IMR-90 (cell line): ENCODE results near the gene PDCD1. TPM values are rescaled to one million over a fixed set of nuclear protein-coding genes. Genes with fewer than 3 reads are reported as not detected.

Experiments
- ATAC-seq: fragments of 200-7000 bp; cut with Tn5 transposase; 2 replicates; pipeline ENCODE4 v1.9.1; 2020; ENCODE audit warnings: low read depth, mild to moderate bottlenecking, moderate library complexity
- BruUV-seq: library from RNA; stranded (reverse); fragments of 400-500 nt; replicated peaks from 2 replicates; lab custom pipeline; 2021; lab: Mats Ljungman, UMichigan
- CTCF ChIA-PET: fragments of 300-600 bp; formaldehyde crosslinking; extraction: SDS; loops from one replicate; lab custom pipeline; 2021; ENCODE audit warnings: antibody characterized with exemption; lab: Yijun Ruan, JAX
- POLR2A ChIA-PET: fragments of 300-600 bp; sonication (Branson Sonifier 250); formaldehyde crosslinking; loops from one replicate; lab custom pipeline; 2022; ENCODE audit warnings: antibody characterized with exemption; ENCODE audit not compliant: unreplicated experiment; lab: Charles Lee
- DNase-seq: peaks from one replicate; pipeline ENCODE4 v3.0.0; 2013
- H2AFZ ChIP-seq: replicated peaks from 2 replicates; pipeline ENCODE3; 2013; ENCODE audit warnings: low read length, mild to moderate bottlenecking; ENCODE audit not compliant: poor library complexity
- H2AK5ac ChIP-seq: 2 replicates; pipeline ENCODE4 v1.6.1; 2013; ENCODE audit warnings: low read depth, low read length, inconsistent platforms
- H2AK9ac ChIP-seq: replicated peaks from 2 replicates; pipeline ENCODE3; 2013; ENCODE audit warnings: mild to moderate bottlenecking, low read depth, low read length, moderate library complexity; ENCODE audit not compliant: poor library complexity
- H2BK120ac ChIP-seq: 2 replicates; pipeline ENCODE4 v1.6.1; 2013; ENCODE audit warnings: low read depth, low read length, inconsistent platforms
- H2BK15ac ChIP-seq: 3 replicates; pipeline ENCODE4 v1.6.1; 2013; ENCODE audit warnings: low read depth, low read length, inconsistent platforms
- H2BK20ac ChIP-seq: 2 replicates; pipeline ENCODE4 v1.6.1; 2013; ENCODE audit warnings: low read depth, mild to moderate bottlenecking, inconsistent platforms, low read length, moderate library complexity
- H2BK5ac ChIP-seq: 2 replicates; pipeline ENCODE4 v1.6.1; 2013; ENCODE audit warnings: mild to moderate bottlenecking, low read depth, low read length, inconsistent platforms; ENCODE audit not compliant: poor library complexity, severe bottlenecking
- H3K14ac ChIP-seq: replicated peaks from 2 replicates; pipeline ENCODE4 v1.6.1; 2013; ENCODE audit warnings: low read depth, low read length, inconsistent platforms
- H3K18ac ChIP-seq: 2 replicates; pipeline ENCODE4 v1.6.1; 2013; ENCODE audit warnings: low read depth, low read length, control low read depth
- H3K23ac ChIP-seq: 2 replicates; pipeline ENCODE4 v1.6.1; 2013; ENCODE audit warnings: low read depth, low read length, inconsistent platforms
- H3K27ac ChIP-seq: 2 replicates; pipeline ENCODE4 v1.5.1; 2013; ENCODE audit warnings: mild to moderate bottlenecking, control low read depth, low read length; ENCODE audit not compliant: insufficient read depth
- H3K27me3 ChIP-seq: 2 replicates; pipeline ENCODE4 v1.6.1; 2013; ENCODE audit warnings: low read length; ENCODE audit not compliant: control insufficient read depth, insufficient read depth
- H3K36me3 ChIP-seq: 2 replicates; pipeline ENCODE4 v1.6.1; 2013; ENCODE audit warnings: low read length, mixed read lengths; ENCODE audit not compliant: control insufficient read depth, insufficient read depth
- H3K4ac ChIP-seq: 2 replicates; pipeline ENCODE4 v1.6.1; 2013; ENCODE audit warnings: low read depth, low read length, inconsistent platforms
- H3K4me1 ChIP-seq: 2 replicates; pipeline ENCODE4 v1.6.1; 2013; ENCODE audit warnings: low read length, mixed read lengths; ENCODE audit not compliant: control insufficient read depth, insufficient read depth
- H3K4me2 ChIP-seq: 2 replicates; pipeline ENCODE4 v1.6.1; 2013; ENCODE audit warnings: low read depth, mild to moderate bottlenecking, control low read depth, low read length, moderate library complexity
- H3K4me3 ChIP-seq: 2 replicates; pipeline ENCODE4 v1.5.1; 2013; ENCODE audit warnings: low read depth, mild to moderate bottlenecking, control low read depth, low read length, moderate library complexity; ENCODE audit not compliant: insufficient read depth
- H3K56ac ChIP-seq: 2 replicates; pipeline ENCODE4 v1.6.1; 2013; ENCODE audit warnings: low read length, inconsistent platforms; ENCODE audit not compliant: insufficient read depth; ENCODE audit errors: extremely low read depth
- H3K79me1 ChIP-seq, 2 experiments: 2 replicates each; pipeline ENCODE4 v1.6.1; 2013; ENCODE audit warnings: low read length in 2 of 2, inconsistent platforms in 1 of 2, low read depth in 1 of 2
- H3K9ac ChIP-seq: 2 replicates; pipeline ENCODE4 v1.6.1; 2013; ENCODE audit warnings: low read depth, low read length, control low read depth
- H3K9me1 ChIP-seq: 2 replicates; pipeline ENCODE4 v1.6.1; 2013; ENCODE audit warnings: low read length, inconsistent platforms; ENCODE audit not compliant: insufficient read depth
- H3K9me3 ChIP-seq: 2 replicates; pipeline ENCODE4 v1.6.1; 2013; ENCODE audit warnings: low read length; ENCODE audit not compliant: control insufficient read depth, insufficient read depth
- H4K20me1 ChIP-seq: 2 replicates; pipeline ENCODE4 v1.6.1; 2013; ENCODE audit warnings: low read length, inconsistent platforms; ENCODE audit not compliant: insufficient read depth
- H4K5ac ChIP-seq: 2 replicates; pipeline ENCODE4 v1.6.1; 2013; ENCODE audit warnings: mild to moderate bottlenecking, low read depth, low read length, control low read depth
- H4K8ac ChIP-seq, 2 experiments: 2 replicates each; pipeline ENCODE4 v1.6.1; 2013; ENCODE audit warnings: low read depth in 2 of 2, low read length in 2 of 2, control low read depth in 1 of 2, inconsistent platforms in 1 of 2
- H4K91ac ChIP-seq: 2 replicates; pipeline ENCODE4 v1.6.1; 2013; ENCODE audit warnings: low read depth, low read length, inconsistent platforms; ENCODE audit not compliant: insufficient read depth
- CEBPB ChIP-seq: IDR thresholded peaks from 2 replicates; pipeline ENCODE4 v1.6.1; 2012; ENCODE audit warnings: low read depth, low read length, improper control_type of control experiment
- MAFK ChIP-seq: IDR thresholded peaks from 2 replicates; pipeline ENCODE4 v1.6.1; 2012; ENCODE audit warnings: low read depth, low read length, improper control_type of control experiment
- NFE2L2 ChIP-seq: fragments of 150-350 bp; IDR thresholded peaks from 2 replicates; pipeline ENCODE4 v1.6.1; 2016; ENCODE audit warnings: low read depth, mild to moderate bottlenecking, low read length
- WGBS, 2 experiments: methylation state at CpG; one replicate each; pipeline versions ENCODE4 v1.1.5 to v1.1.7; 2013; ENCODE audit warnings: missing lambda C conversion rate in 2 of 2; ENCODE audit not compliant: insufficient read length in 1 of 2; ENCODE audit errors: extremely low coverage in 2 of 2; 5-methylcytosine and 5-hydroxymethylcytosine counted together
- dilution Hi-C: fragments of 300-500 bp; cut with HindIII; formaldehyde crosslinking; loops from one replicate; pipeline ENCODE4 v1.14.3; 2018; ENCODE audit warnings: low sequenced_read_pairs; ENCODE audit not compliant: unreplicated experiment
- in situ Hi-C: fragments of 300-500 bp; cut with MboI; formaldehyde crosslinking; loops from 3 replicates; pipeline ENCODE4 v1.14.3; 2019; ENCODE audit warnings: low sequenced_read_pairs, inconsistent platforms, mixed read lengths
- intact Hi-C: fragments of 100-400 bp; cut with micrococcal nuclease; formaldehyde crosslinking; loops from 2 replicates; pipeline ENCODE4 v1.10.0; 2022
- polyA plus RNA-seq, 3 experiments: library from polyadenylated mRNA; depleted of rRNA; stranded (reverse); fragments of >200 nt; gene quantifications; 2 replicates each; pipeline ENCODE4 v1.2.3, GENCODE V29; 2012; ENCODE audit warnings: low replicate concordance in 1 of 3
- total RNA-seq: library from RNA; depleted of rRNA; stranded (reverse); fragments of >200 nt; gene quantifications from 2 replicates; pipeline ENCODE4 v1.2.3, GENCODE V29; 2012
- TF ChIP-seq, protein P1 (sequence below): conservative IDR thresholded peaks from 2 replicates; pipeline ENCODE4 v1.5.1; 2012; ENCODE audit warnings: mild to moderate bottlenecking, low read depth, low read length, improper control_type of control experiment
- TF ChIP-seq, protein P2 (sequence below): fragments of 150-350 bp; IDR thresholded peaks from 2 replicates; pipeline ENCODE4 v1.6.1; 2016; ENCODE audit warnings: low read depth, mild to moderate bottlenecking, low read length, moderate library complexity, borderline replicate concordance

The PDCD1 gene
- total and polyA plus RNA-seq, 2 of the 4 experiments (the other 2 are of a cell fraction): not detected

DNA sequence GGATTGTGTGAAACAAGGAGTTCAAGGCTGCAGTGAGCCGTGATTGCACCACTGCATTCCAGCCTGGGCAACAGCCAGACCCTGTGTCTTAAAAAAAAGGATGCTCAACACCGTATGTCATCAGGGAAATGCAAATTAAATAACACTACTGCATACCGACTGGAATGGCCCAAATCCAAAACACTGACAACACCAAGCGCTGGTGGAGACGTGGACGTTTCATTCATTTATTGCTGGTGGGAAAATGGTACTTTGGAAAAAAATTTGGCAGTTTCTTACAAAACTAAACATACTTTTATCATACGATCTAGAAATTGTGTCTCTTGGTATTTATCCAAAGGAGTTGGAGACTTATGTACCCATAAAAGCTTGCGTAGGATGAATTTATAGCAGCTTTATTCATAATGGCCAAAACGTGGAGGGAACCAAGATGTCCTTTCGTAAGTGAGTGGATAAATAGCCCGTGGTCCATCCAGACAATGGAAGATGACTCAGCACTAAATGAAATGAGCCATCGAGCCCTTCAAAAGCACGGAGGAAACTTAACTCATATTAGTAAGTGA is 25.5 kb downstream of the PDCD1 start:
- Histone ChIP-seq H3K4me2 (peak overlapping the region; percentile 58; the same call in 1 of the 2 replicates), H3K4me3 (no peak overlapping the region), H4K8ac (no peak overlapping the region), H3K4ac (no peak overlapping the region), H2AFZ (no peak overlapping the region), H3K79me1 (no peaks in the 10 kb centered on the region), H2AK5ac (no peak overlapping the region), H3K27ac (no peak overlapping the region), H3K27me3 (peaks cover 10% of the 10 kb centered on the region), H3K56ac (no peak overlapping the region), H3K9ac (no peak overlapping the region), H3K9me1 (no peaks in the 10 kb centered on the region), H3K9me3 (peaks cover 8% of the 10 kb centered on the region), H3K36me3 (no peaks in the 10 kb centered on the region), H2BK15ac (no peak overlapping the region), H2AK9ac (no peak overlapping the region), H3K14ac (no peak overlapping the region), H2BK120ac (no peak overlapping the region), H2BK5ac (no peak overlapping the region), H2BK20ac (0 out of 2 replicates have a peak overlapping the region, but pooled peaks have one; percentile 16), H3K4me1 (no peaks in the 10 kb centered on the region), H3K18ac (no peak overlapping the region), H4K91ac (no peak overlapping the region), H4K5ac (no peak overlapping the region), H4K20me1 (no peaks in the 10 kb centered on the region), H3K23ac (no peak overlapping the region)
- peak; percentile 55 for DNase-seq
- dilution Hi-C loops: no loop called here
- intact Hi-C loops: loop anchor here (5.0 kb wide), 1 partner anchor 41 kb away; no protein-coding TSS in a partner anchor
- in situ Hi-C loops: no loop called here
- TF ChIP-seq CEBPB: peak; percentile 69; the same call in 1 of the 2 replicates
- TF ChIP-seq, protein P1, sequence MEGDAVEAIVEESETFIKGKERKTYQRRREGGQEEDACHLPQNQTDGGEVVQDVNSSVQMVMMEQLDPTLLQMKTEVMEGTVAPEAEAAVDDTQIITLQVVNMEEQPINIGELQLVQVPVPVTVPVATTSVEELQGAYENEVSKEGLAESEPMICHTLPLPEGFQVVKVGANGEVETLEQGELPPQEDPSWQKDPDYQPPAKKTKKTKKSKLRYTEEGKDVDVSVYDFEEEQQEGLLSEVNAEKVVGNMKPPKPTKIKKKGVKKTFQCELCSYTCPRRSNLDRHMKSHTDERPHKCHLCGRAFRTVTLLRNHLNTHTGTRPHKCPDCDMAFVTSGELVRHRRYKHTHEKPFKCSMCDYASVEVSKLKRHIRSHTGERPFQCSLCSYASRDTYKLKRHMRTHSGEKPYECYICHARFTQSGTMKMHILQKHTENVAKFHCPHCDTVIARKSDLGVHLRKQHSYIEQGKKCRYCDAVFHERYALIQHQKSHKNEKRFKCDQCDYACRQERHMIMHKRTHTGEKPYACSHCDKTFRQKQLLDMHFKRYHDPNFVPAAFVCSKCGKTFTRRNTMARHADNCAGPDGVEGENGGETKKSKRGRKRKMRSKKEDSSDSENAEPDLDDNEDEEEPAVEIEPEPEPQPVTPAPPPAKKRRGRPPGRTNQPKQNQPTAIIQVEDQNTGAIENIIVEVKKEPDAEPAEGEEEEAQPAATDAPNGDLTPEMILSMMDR: no peak
- TF ChIP-seq, protein P2, sequence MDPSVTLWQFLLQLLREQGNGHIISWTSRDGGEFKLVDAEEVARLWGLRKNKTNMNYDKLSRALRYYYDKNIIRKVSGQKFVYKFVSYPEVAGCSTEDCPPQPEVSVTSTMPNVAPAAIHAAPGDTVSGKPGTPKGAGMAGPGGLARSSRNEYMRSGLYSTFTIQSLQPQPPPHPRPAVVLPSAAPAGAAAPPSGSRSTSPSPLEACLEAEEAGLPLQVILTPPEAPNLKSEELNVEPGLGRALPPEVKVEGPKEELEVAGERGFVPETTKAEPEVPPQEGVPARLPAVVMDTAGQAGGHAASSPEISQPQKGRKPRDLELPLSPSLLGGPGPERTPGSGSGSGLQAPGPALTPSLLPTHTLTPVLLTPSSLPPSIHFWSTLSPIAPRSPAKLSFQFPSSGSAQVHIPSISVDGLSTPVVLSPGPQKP: no peak
- peak; percentile 99 for TF ChIP-seq NFE2L2
- peak; percentile 94 for TF ChIP-seq MAFK
- 0% methylated on average over 1 of the region's 13 CpGs; no CpG with 5 or more reads in 1 of the 2 experiments for WGBS, 2 experiments
- CTCF ChIA-PET: no interaction called here
- no TSS peak for BruUV-seq
- ATAC-seq: peak; percentile 83
- POLR2A ChIA-PET: no interaction called here
